Astrocyte (in vitro differentiated cells and primary cell): ENCODE measurements around the gene OTUD6A.

Experiments used
- CTCF ChIP-seq: IDR thresholded peaks from 2 replicates; pipeline ENCODE4 v1.5.1; 2011; ENCODE audit warnings: low read depth, mild to moderate bottlenecking, inconsistent platforms, low read length, moderate library complexity; ENCODE audit not compliant: insufficient read depth
- EZH2 ChIP-seq: IDR thresholded peaks from 2 replicates; pipeline ENCODE4 v1.6.1; 2012; ENCODE audit warnings: mild to moderate bottlenecking, low read length, inconsistent platforms; ENCODE audit not compliant: insufficient read depth

- peak; percentile 18 for TF ChIP-seq CTCF
- no peak for TF ChIP-seq EZH2
Measured at GRCh38 chrX:70033348-70034051, 28.8 kb upstream of the OTUD6A start.
